ENCODE data around the gene MYO3B. TPM values are rescaled to one million over a fixed set of nuclear protein-coding genes. Genes with fewer than 3 reads are reported as not detected.

Gene MYO3B
- total RNA-seq, 2 experiments from 2014 or later: not detected

DNA sequence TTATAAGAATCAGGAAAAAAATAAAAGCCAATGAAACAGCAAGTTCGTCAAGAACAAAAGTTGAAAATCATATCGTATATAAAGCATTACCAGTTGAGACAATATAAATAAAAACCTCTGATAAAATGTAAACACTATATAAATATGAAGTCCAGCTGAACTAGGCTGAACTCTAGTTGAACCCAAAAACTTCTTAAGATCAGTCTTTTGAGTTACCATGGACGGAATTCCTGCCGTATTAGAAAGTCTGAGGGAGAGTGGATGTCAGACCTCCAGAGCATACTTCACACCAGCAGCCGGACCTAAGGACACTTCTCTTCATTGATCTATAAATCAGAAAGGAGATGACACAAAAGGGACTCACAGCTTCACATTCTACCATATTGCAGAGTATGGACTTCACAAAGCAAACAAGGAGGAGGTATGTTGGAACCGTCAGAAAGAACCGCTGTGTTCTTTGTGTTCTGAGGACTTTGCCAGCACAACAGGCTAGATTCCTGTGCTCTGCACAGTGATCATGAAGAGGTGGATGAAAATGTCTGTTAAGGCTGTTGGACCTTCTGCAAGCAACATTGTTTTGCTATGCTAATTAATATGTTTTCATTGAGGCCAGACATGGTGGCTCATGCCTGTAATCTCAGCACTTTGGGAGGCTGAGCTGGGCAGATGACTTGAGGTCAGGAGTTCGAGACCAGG, 469.9 kb downstream of the MYO3B start:
- CTCF ChIA-PET (ENCODE audit: unreplicated experiment): no interaction called here
- no peak for DNase-seq (ENCODE audit: low spot score)

DNA sequence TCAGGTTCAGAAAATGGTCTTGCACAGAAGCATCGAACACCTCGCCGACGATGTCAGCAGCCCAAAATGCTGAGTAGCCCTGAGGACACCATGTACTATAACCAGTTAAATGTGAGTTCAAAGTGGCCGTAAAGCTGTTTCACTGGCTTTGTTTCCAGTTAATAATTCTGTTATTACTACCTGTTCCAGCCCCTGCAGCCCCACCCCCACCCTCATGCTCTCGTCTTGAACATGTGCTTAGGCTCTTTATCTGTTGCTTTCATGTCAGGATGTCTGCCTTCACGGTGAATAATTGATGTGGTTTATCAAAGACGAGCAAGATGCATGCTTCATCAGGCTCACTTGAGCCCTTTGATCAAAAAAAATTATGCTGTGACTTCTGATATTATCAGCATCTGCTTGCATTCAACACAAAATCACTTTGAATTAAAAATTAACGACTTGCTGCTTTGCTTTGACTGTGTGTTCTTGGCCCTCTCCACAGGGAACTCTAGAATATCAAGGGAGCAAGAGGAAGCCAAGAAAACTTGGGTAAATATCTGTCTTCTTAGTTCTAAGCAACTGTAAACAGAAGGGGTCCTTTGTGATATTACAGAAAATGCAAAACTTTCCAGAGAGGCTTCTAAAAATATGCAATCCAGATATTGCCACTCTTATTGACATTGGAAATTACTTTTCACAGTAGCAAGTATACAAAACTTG, 473.8 kb downstream of the MYO3B start:
- ChIA-PET POLR2A (no interaction called here), CTCF (ENCODE audit: unreplicated experiment) (no interaction called here)
- intact Hi-C loops (cut with micrococcal nuclease; ENCODE audit: unreplicated experiment): no loop called here
- Histone ChIP-seq H3K9me3 (ENCODE audit: low read length) (no peaks in the 10 kb centered on the region), H3K79me2 (ENCODE audit: insufficient read depth, low read depth, low read length) (no peaks in the 10 kb centered on the region), H3K4me3 (ENCODE audit: low read depth, low read length, poor library complexity, severe bottlenecking) (no peak overlapping the region), H3K9me2 (ENCODE audit: insufficient read depth, low read length) (no peaks in the 10 kb centered on the region), H3K36me3 (ENCODE audit: insufficient read depth, low read length) (no peaks in the 10 kb centered on the region), H3K27ac (ENCODE audit: low read depth, low read length, poor library complexity, severe bottlenecking) (no peak overlapping the region), H2AFZ (ENCODE audit: low read length) (no peak overlapping the region), H4K20me1 (ENCODE audit: insufficient read depth, low read length) (no peaks in the 10 kb centered on the region), H3K4me2 (ENCODE audit: low read length) (no peak overlapping the region), H3K4me1 (ENCODE audit: insufficient read depth, low read length, poor library complexity, severe bottlenecking) (no peaks in the 10 kb centered on the region)
- TF ChIP-seq EZH2phosphoT487 (IDR thresholded peaks at IDR 0.05; ENCODE audit: borderline replicate concordance, low read depth, low read length): no peak
- TF ChIP-seq, protein P1, sequence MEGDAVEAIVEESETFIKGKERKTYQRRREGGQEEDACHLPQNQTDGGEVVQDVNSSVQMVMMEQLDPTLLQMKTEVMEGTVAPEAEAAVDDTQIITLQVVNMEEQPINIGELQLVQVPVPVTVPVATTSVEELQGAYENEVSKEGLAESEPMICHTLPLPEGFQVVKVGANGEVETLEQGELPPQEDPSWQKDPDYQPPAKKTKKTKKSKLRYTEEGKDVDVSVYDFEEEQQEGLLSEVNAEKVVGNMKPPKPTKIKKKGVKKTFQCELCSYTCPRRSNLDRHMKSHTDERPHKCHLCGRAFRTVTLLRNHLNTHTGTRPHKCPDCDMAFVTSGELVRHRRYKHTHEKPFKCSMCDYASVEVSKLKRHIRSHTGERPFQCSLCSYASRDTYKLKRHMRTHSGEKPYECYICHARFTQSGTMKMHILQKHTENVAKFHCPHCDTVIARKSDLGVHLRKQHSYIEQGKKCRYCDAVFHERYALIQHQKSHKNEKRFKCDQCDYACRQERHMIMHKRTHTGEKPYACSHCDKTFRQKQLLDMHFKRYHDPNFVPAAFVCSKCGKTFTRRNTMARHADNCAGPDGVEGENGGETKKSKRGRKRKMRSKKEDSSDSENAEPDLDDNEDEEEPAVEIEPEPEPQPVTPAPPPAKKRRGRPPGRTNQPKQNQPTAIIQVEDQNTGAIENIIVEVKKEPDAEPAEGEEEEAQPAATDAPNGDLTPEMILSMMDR (conservative IDR thresholded peaks at IDR 0.05; ENCODE audit: low read length): no peak
- BruUV-seq (replicated peaks): no TSS peak
- no peak for DNase-seq (ENCODE audit: low spot score)

More for the DNA sequence above, 469.9 kb downstream of the MYO3B start:
- Histone ChIP-seq H3K79me2 (ENCODE audit: insufficient read depth, low read depth, low read length) (no peaks in the 10 kb centered on the region), H3K9me2 (ENCODE audit: insufficient read depth, low read length) (no peaks in the 10 kb centered on the region), H2AFZ (ENCODE audit: low read length) (no peak overlapping the region), H3K9me3 (ENCODE audit: low read length) (no peaks in the 10 kb centered on the region), H3K27ac (ENCODE audit: low read depth, low read length, poor library complexity, severe bottlenecking) (no peak overlapping the region), H3K4me1 (ENCODE audit: insufficient read depth, low read length, poor library complexity, severe bottlenecking) (no peaks in the 10 kb centered on the region), H4K20me1 (ENCODE audit: insufficient read depth, low read length) (no peaks in the 10 kb centered on the region), H3K4me3 (ENCODE audit: low read depth, low read length, poor library complexity, severe bottlenecking) (no peak overlapping the region), H3K4me2 (ENCODE audit: low read length) (no peak overlapping the region), H3K36me3 (ENCODE audit: insufficient read depth, low read length) (no peaks in the 10 kb centered on the region)
- TF ChIP-seq, protein P1 (conservative IDR thresholded peaks at IDR 0.05; ENCODE audit: low read length): no peak
- no peak for TF ChIP-seq EZH2phosphoT487 (IDR thresholded peaks at IDR 0.05; ENCODE audit: borderline replicate concordance, low read depth, low read length)
- intact Hi-C loops (cut with micrococcal nuclease; ENCODE audit: unreplicated experiment): no loop called here
- POLR2A ChIA-PET: no interaction called here
- no TSS peak for BruUV-seq (replicated peaks)
